Adrenal gland (tissue), 12 donors: ENCODE measurements around the gene CLK2. TPM values are rescaled to one million over a fixed set of nuclear protein-coding genes. Genes with fewer than 3 reads are reported as not detected.
A peak's percentile ranks its signal among the peaks of the same experiment; 100 is the strongest.

Experiments used
- DNase-seq, 7 donors: peaks; one replicate each; pipeline ENCODE4 v3.0.0-alpha.2; 2019 to 2020
- H3K27ac ChIP-seq, 5 donors: fragments of 200-600 bp; sonication (generic) in 4 of 5; 1 replicate in 3 of 5; 2 replicates in 2 of 5; pipeline versions ENCODE4 v1.5.1 to v1.8.0; 2016 to 2020; ENCODE audit warnings: mild to moderate bottlenecking in 1 of 5
- H3K27me3 ChIP-seq: fragments of 200-600 bp; 2 replicates; pipeline ENCODE4 v1.8.0; 2021
- H3K36me3 ChIP-seq, 2 donors: fragments of 200-600 bp; replicated peaks in 1 of 2; 1 replicate in 1 of 2; 2 replicates in 1 of 2; pipeline versions ENCODE4 v1.5.1 to v1.8.0; 2018 to 2022
- H3K4me1 ChIP-seq, 2 donors: fragments of 200-600 bp; replicated peaks in 1 of 2; 1 replicate in 1 of 2; 2 replicates in 1 of 2; pipeline versions ENCODE4 v1.5.1 to v1.8.0; 2018 to 2021
- H3K4me3 ChIP-seq, 4 donors: fragments of 200-600 bp; sonication (generic) in 3 of 4; one replicate each; pipeline ENCODE4 v1.5.1; 2016 to 2018
- H3K9me3 ChIP-seq, 3 donors: fragments of 200-600 bp; sonication (generic) in 1 of 3; replicated peaks in 1 of 3; 1 replicate in 2 of 3; 2 replicates in 1 of 3; pipeline versions ENCODE4 v1.5.1 to v1.8.0; 2016 to 2021
- CTCF ChIP-seq, 6 experiments: fragments of 450-650 bp in 4 of 6; fragments of 200-600 bp in 2 of 6; sonication (generic) in 1 of 6; IDR thresholded peaks; 1 replicate in 5 of 6; 2 replicates in 1 of 6; pipeline versions ENCODE4 v1.5.1 to v1.8.0; 2016 to 2021; ENCODE audit warnings: antibody characterized with exemption in 6 of 6, mild to moderate bottlenecking in 2 of 6, moderate library complexity in 1 of 6
- POLR2A ChIP-seq, 2 donors: fragments of 450-650 bp; IDR thresholded peaks; one replicate each; pipeline ENCODE4 v1.6.1; 2017; ENCODE audit warnings: antibody characterized with exemption in 2 of 2, mild to moderate bottlenecking in 2 of 2, moderate library complexity in 1 of 2
- WGBS, 4 donors: extraction: QIAGEN DNeasy Blood & Tissue Kit in 2 of 4; methylation state at CpG; one replicate each; pipeline versions ENCODE4 v1.1.5 to v1.1.7; 2013 to 2017; 5-methylcytosine and 5-hydroxymethylcytosine counted together
- intact Hi-C, 2 donors: fragments of 100-400 bp; cut with DNase I; formaldehyde crosslinking; loops; one replicate each; pipeline versions ENCODE4 v1.14.1 to v1.15.0; 2022 to 2023
- polyA plus RNA-seq, 3 donors: library from polyadenylated mRNA; stranded (reverse); fragments of 200-250 nt in 2 of 3; fragments of 350-450 nt in 1 of 3; fragmentation: Illumina TruSeq in 1 of 3; extraction: RNeasy Lipid Tissue Mini Kit (QIAGEN cat#74804) in 1 of 3; gene quantifications; one replicate each; pipeline ENCODE4 v1.2.3, GENCODE V29; 2013 to 2014
- total RNA-seq, 9 donors: library from RNA; depleted of rRNA in 4 of 9; stranded (reverse); fragments of >200 nt in 4 of 9; fragments of 120-200 nt in 1 of 9; fragmentation: NEBNext Ultra II Directional in 1 of 9; extraction: Animal tissue kit (Norgen Biotek cat#: 25700) in 1 of 9; gene quantifications; one replicate each; pipeline versions ENCODE4 v1.1.0 to v1.2.4, GENCODE V29; 2013 to 2023
- donor health status: healthy with polysubstance abuse.
- donor health status: Bipolar disorder and iron deficiency.
- donor health status: DM: yes; HTN: yes; CAD: no.
- donor health status: DM: no; HTN: no; CAD: no.
- donor health status: DM: no; HTN: no; CAD: no.
- donor health status: DM: yes; HTN: yes; CAD: no.

CLK2 gene
- total and polyA plus RNA-seq, 12 donors = 10.7 to 162 (median 54.9) TPM

DNA sequence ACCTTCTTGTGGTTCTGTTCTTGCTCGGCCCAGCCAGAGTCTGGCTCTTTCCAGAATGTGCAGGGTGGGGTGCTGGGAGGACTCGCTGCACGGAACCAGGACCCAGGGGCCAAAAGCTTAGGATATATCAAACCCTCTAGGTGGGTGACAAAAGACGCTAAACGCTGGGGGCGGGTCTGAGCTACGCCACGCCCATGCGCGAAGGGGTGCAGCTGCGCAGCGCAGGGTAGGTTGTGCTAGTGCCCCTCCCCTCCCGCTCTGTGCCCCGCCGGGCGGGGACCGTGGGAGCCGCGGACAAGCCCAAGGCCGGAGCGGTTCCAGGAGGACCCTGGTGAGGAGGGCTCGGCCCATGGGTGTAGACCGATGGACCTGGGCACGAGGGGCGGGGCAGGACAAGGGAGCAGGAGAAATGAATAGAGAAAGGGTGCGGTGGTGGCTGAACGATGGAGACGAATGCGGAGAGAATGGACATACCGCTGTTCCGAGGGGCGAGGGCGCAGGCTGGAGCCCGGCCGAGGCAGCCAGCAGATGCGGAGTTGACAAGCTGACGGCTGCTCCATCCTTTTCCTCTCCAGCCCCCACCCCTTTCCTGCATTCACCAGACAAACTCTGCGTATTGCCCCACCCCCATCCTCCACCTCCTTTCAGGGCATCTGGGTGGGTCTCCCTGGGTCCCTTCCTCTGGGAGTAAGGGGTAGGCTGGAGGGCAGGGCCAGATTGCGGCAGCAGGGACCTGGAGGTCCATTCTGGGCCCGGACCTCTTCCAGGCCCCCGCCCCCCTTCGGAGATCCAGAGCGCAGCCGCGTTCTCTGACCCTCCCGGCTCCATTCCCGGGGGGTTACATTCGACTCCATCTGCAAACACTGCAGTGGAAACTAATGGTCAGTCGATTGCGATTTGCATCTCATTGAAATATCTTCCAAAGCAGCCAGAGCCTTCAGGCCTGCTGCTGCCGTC lies 47.6 kb upstream of the CLK2 start, which contains the start of gene RUSC1:
Gene RUSC1, plus strand, starts transcription at position 234 of the 957 bp plus-strand sequence. CDS start 880 bp downstream, outside the sequence.
- TF ChIP-seq POLR2A (IDR thresholded peaks at IDR 0.05) (peak in 1 of 2 donors; percentile 38), CTCF (IDR thresholded peaks at IDR 0.05) (no peak)
- intact Hi-C loops = loop anchor here (5.0 kb wide), 2 partner anchors 44 to 69 kb away; partner anchors contain the start of gene HCN3 (in 1 of the 2)
- Histone ChIP-seq H3K27me3 (no peaks in the 10 kb centered on the region), H3K27ac (peak within 1 kb of the TSS; percentile 41 to 97 (median 94)), H3K4me1 (peaks cover 26 to 41% of the 10 kb centered on the region in 2 donors), H3K9me3 (no peaks in the 10 kb centered on the region), H3K4me3 (peak within 1 kb of the TSS in 2 of 4 donors; percentile 30 to 78), H3K36me3 (peaks cover 0 to 6% of the 10 kb centered on the region in 2 donors)
- WGBS, 4 donors = 13 to 17% (median 15%) methylated on average over 32 to 51 of the region's 51 CpGs
- DNase-seq = peak; percentile 79 to 93 (median 86)

DNA sequence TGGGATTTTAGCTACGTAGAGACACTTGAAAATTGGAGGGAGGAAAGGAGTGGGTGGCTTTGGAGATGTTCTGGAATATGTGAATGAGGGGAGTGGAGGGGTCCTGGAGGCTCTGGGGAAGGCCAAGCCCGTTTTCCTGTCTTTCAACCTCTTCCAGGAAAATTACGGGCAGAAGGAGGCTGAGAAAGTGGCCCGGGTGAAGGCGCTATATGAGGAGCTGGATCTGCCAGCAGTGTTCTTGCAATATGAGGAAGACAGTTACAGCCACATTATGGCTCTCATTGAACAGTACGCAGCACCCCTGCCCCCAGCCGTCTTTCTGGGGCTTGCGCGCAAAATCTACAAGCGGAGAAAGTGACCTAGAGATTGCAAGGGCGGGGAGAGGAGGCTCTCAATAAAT lies 46.9 kb upstream of the CLK2 start:
- H3K27me3 ChIP-seq = no peaks in the 10 kb centered on the region
- peak overlapping the region; percentile 35 to 97 (median 48) for H3K27ac ChIP-seq
- peaks cover 0 to 8% of the 10 kb centered on the region in 2 donors for H3K36me3 ChIP-seq
- WGBS, 4 donors = 14 to 23% (median 20%) methylated on average over 10 to 11 of the region's 11 CpGs
- TF ChIP-seq POLR2A (IDR thresholded peaks at IDR 0.05) (no peak), CTCF (IDR thresholded peaks at IDR 0.05) (no peak)
- intact Hi-C loops = loop anchor here (5.0 kb wide), 2 partner anchors 43 to 68 kb away; partner anchors contain the start of gene HCN3 (in 1 of the 2)
- H3K4me3 ChIP-seq = peak overlapping the region in 1 of 4 donors; percentile 78
- no peaks in the 10 kb centered on the region for H3K9me3 ChIP-seq
- peaks cover 23 to 34% of the 10 kb centered on the region in 2 donors for H3K4me1 ChIP-seq
- DNase-seq = no peak

GRCh38 chr1:155319536-155319935 lies 46.2 kb upstream of the CLK2 start:
- peak in 2 of 7 donors; percentile 26 to 43 for DNase-seq
- WGBS, 4 donors = 59 to 82% (median 72%) methylated on average over 5 of the region's 5 CpGs
- Histone ChIP-seq H3K9me3 (no peaks in the 10 kb centered on the region), H3K36me3 (peaks cover 0 to 15% of the 10 kb centered on the region in 2 donors), H3K27ac (peak overlapping the region in 2 of 5 donors; percentile 96 to 97), H3K27me3 (no peaks in the 10 kb centered on the region), H3K4me3 (no peak overlapping the region), H3K4me1 (peaks cover 21 to 32% of the 10 kb centered on the region in 2 donors)
- TF ChIP-seq CTCF (IDR thresholded peaks at IDR 0.05) (no peak), POLR2A (IDR thresholded peaks at IDR 0.05) (peak in 1 of 2 donors; percentile 4)
- intact Hi-C loops = no loop called here

GRCh38 chr1:155318082-155318481 lies 44.8 kb upstream of the CLK2 start:
- no peak for TF ChIP-seq POLR2A (IDR thresholded peaks at IDR 0.05)

More at GRCh38 chr1:155318082-155318481, 44.8 kb upstream of the CLK2 start:
- H3K4me1 ChIP-seq = peaks cover 21 to 32% of the 10 kb centered on the region in 2 donors
- DNase-seq = peak in 1 of 7 donors; percentile 18
- H3K36me3 ChIP-seq = peaks cover 0 to 20% of the 10 kb centered on the region in 2 donors
- no peak overlapping the region for H3K27ac ChIP-seq
- WGBS, 4 donors = 93 to 97% (median 95%) methylated on average over 6 to 9 of the region's 9 CpGs
- H3K27me3 ChIP-seq = no peaks in the 10 kb centered on the region
- intact Hi-C loops = no loop called here
- no peak overlapping the region for H3K4me3 ChIP-seq
- H3K9me3 ChIP-seq = no peaks in the 10 kb centered on the region
